Activated CD8-positive, alpha-beta memory T cell treated with anti-CD3 and anti-CD28 coated beads for 4 hours (primary cell): ENCODE data around the gene PEAK1.

ENCODE experiments used
- DNase-seq, 2 donors: peaks; one replicate each; pipeline ENCODE4 v3.0.0-alpha.2; 2020; ENCODE audit warnings: low read depth in 2 of 2

The PEAK1 gene

DNA sequence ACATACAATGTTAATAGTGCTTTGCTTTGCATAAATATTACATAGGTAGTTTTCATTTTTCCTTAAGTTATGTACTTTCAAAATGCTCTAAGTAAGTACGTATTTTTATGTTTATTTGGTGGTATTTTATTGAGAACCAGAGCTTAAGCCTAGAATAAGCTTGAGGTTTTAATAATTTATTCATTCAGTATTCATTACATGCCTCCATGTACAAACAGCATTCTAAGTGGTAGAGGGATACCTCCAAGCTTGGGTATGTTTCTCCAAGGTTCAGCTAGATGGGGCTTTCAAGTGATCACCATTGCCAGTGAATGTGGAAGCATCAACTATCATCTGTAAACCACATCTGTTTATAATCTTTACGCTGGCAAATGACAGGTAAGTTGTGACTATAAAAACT lies 52.3 kb downstream of the PEAK1 start:
- DNase-seq: no peak

DNA sequence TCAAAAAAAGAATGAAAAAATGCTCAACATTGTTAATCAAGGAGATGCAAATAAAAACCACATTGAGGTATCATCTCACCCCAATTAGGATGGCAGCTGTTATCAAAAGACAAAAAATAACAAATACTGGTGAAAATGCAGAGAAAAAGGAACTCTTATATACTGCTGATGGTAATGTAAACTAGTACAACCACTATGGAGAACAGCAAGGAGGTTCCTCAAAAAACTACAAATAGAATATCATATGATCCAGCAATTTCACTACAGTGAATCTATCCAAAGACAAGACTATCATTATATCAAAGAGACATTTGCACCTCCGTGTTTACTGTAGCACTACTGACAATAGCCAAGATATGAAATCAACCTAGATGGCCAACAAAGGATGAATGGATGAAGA lies 58.4 kb downstream of the PEAK1 start:
- no peak for DNase-seq

DNA sequence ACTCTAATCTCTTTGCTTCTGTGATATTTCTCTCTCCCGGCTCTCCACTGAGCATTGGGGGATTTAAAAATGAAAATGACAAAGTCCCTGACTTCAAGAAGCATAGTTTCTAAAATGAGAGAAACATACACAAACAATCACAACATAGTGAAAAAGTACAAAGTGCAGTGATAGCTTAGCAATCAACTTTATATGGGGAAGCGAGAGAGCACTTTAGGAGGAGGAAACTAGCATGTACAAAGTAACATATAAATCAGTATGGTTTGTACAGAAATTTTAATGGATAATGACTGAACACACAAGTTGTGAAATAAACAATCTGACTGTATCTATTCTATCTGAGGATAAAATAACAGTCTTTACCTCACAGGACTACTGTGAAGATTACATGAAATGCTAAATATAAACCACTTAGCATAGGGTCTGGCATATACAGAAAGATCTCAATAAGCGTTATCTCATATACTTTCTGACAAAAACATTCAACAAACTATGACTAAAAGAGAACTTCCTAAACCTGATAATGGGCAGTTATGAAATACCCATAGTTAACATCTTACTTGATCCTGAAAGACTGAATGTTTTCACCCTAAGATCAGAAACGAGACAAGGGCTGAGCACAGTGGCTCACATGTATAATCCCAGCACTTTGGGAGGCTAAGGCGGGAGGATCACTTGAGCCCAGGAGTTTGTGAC lies 61.2 kb downstream of the PEAK1 start:
- no peak for DNase-seq

DNA sequence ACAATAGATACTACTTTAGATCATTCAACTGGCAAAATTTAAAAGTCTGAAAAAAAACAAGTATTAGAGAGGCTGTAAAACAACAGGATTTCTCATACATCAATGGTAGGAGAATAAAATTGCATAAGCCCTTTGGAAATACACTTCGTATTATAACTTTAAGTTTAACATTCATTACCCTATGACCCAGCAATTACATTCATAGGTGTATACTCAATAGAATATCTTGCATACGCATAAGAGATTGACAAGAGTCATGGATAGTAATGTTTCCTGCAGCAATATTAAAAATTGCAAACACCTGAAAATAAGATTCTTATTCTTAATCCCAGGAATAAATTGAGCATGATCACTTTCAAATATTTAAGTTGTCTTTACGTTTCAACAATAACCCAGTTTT lies 63.6 kb downstream of the PEAK1 start:
- no peak for DNase-seq

DNA sequence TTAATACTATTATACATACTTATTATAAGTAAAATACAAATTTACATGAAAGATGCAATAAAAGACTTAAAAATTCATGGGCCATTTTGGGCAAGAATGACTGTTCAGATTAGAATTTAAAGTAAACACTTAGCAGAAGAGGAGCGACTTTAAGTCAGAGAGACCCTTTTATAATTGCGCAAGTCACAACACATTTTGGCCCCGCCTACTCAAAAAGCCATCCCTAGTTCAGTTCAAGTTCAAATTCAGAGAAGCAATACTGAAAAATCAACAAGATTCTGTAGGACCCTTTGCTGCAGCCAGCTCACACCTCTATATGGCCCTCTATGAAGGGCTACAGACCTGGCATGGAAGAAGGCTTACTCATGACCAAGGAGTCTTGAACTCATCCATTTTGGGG lies 64.6 kb downstream of the PEAK1 start:
- no peak for DNase-seq

DNA sequence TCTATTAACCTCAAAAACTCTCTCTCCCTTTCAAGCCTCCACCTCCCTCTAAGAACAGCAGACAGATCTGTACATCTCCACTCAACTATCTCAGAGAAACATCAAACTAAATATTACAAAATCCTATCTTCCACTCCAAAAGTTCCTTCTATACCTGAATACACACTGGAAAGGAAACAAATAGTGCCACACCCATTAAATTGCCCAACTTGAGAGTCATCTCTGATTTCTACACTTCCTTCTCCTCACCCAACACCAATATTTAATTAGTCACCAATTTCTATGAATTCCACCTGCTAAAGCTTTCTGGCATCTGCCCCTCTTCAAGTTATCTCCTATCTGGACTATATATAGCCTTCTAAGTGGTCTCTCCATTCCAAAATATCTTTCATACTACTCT lies 65.8 kb downstream of the PEAK1 start:
- no peak for DNase-seq

DNA sequence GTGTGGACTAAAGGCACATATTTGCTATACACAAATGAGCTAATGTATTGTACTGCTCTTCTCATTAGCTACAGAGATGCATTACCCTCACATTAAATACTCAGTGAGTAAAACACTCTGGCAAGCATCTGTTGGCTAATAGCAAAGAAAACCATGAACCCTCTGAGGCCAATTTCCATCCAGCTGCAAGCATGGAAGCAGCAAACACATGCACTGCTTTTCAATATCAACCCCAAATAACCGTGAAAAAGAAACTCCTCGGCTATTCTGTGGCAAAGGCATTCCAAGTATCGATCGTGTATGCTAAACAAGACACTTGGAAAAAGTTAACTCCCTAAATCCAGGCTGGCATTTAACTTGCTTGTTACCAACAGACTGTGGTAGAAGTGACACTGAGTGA lies 67.0 kb downstream of the PEAK1 start:
- no peak for DNase-seq

DNA sequence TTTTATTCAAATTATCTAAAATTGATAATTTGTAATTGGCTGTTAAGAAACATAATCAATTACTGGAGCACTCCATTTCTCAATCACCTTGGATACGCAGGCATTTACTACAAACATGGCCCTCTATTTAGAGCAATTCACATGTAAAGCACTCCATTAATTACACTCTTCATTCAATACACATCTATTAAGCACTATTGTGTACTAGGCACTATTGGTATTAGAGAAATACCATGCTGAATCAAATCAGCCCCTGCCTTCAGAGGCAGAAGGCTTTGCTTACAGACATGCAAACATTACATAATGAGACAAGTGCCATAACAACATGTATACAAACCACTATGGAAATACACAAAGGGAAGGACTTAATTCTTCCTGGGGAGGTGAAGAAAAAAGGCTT lies 69.1 kb downstream of the PEAK1 start:
- DNase-seq: no peak

DNA sequence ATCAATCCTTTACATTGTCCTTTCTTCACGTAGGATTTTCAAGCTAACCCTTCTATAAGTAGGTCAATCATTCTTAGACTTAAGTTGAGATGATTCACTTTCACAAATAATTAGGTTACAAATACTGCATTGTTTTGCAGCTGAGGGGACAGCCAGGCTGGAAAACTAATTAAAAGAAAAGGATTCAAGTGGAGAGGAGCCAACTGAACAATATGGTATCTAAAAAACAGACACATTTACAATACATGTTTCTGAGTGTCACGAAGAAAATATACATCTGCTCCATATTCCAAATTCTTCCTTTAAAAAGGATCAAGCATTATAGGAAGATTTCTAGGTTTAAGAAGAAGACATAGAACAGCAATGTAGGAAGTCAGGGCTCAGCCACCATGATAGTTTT lies 70.2 kb downstream of the PEAK1 start:
- no peak for DNase-seq

DNA sequence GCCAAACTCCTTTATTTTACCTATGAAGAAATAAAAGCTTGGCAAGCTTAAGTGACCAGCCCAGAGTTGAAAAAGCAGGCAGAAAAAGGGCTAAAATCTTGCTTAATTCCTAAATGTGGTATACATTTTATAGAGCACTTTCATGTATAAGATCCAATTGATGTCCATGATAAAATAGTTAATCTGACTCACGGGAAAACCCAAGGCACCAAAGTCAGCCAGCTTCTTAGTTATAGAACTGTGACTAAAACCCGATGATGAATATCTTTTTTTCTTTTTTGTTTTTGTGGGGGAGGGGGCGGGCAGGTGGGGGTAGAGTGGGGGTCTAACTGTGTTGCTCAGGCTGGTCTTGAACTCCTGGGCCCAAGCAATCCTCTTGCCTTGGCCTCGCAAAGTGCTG lies 71.4 kb downstream of the PEAK1 start:
- DNase-seq: no peak

DNA sequence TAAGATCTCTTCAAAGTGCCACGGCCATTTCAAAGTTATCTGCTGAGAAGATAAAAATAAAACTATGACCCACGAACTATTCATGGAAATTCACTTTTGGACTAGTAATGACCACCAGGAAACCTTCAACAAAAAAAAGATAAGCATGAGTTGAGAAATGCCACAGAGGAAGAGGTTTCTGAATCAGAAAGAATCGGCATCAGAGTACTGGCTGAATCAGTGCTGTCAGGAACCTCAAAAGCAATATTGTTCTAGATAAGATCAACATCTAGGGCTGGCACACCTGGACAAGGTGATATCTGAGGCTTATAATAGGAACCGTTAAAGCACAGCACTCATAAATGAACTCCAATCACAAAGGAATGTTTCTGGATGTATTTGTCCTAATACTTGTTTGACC lies 72.7 kb downstream of the PEAK1 start:
- no peak for DNase-seq

DNA sequence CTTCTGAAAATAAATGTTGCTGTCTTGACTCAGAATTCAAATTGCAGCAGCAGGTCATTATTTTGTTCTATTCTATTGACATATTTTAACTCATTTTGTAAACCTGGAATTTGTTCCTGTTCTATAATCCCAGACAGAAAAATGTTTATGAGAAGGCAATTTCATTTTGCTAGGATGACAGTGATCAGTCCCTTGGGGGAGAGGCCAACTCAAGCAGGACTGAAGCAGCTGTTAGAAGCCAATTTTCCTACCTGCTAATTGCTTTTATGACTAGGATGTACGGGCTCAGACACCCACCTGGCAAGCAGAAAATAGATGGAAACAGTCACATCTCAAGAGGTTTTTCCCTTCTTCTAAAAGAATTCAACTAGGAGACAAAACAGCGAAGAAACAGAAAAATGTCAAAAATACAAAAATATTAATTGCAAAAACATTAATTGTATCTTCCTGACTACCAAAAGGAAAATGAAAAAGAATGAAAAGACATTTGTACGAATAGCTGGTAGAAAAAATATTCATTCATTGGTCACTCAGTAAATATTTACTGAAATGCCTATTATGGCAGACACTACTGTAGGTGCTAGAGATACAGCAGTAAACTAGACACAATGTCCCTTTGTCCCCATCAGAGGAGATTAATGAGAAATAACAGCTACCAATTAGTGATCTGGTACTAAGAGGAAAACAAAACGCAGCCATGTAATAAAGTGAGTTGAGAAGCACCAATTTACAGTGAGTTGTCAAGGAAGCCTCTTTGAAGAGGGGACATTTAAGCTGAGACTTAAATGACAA lies 73.5 kb downstream of the PEAK1 start:
- DNase-seq: no peak

DNA sequence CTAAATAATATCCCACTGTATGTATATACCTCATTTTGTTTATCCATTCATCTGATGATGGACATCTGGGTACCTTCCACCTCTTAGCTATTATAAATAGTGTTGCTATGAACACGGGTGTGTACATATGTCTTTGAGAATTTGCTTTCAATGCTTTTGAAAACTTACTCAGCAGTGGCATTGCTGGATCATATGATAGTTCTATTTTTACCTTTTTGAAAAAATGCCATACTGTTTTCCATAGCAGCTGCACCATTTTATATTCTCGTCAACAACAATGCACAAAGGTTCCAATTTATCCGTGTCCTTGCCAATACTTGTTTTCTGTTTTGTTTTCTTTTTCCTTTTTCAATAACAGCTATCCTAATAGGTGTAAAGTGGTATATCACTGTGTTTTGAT lies 77.1 kb downstream of the PEAK1 start:
- DNase-seq: no peak

DNA sequence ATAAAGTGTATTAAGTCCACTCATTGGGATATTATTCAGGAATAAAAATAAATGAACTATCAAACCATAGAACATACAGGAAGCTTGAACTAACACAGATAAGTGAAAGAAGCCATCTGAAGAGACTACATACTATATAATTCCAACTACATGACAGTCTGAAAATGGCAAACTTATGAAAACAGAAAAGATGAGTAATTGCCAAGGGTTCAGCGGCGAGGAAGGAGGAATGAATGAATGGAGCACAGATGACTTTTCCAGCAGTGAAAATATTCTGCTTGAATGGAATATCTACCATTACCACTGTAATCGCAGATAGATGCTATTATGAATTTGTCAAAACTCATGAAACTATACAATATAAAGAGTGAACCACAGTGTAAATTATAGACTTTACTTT lies 79.7 kb downstream of the PEAK1 start:
- no peak for DNase-seq

DNA sequence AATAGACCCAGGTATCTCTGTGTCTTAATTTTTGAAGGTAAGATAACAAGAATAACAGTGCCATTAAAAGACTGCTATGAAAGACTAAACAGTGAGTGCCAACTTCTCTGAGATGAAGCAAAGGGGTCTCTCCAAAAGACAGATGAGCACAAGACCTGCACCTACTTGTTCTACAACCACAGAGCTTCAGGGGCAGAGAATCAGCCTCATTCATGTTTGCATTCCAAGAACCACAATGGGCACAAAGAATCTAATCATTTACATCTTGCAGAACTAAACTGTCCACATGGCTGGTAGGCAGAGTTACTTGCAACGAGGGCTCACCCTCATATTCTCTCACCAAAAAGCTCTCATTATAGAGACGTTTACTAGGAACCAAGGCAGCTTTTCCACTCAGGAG lies 83.9 kb downstream of the PEAK1 start:
- DNase-seq: no peak

DNA sequence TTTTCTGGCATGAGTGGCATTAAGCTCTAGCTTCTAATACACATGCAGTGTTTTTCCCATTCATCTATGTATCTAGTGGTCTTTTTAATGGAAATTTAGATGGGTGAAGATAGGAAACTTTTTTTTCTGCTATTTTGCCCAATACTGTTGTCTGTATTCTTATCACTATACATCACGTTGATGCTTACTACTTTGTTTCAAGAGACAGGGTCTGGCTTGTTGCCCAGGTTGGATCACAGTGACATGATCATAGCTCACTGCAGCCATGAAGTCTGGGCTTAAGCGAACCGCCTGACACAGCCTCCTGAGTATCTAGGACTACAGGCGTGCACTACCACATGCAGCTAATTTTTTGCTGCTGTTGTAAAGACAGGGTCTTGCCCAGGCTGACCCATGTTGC lies 84.6 kb downstream of the PEAK1 start:
- DNase-seq: no peak

DNA sequence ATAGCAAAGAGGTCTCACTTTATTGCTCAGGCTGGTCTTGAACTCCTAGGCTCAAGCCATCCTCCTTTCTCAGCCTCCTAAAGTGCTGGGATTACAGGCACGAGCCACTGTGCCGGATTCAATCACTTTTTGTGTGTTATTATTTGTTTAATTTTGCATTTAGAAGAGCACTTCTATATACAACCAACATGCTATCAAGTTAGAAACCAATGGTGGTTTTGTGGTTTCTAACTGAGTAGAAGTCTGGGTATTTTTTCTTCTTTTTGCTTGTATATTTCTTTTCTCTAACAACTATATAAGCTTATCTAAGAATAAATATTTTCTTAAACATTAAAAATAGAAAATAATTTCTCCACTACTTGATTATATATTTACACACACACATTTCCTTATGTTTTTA lies 86.7 kb downstream of the PEAK1 start:
- no peak for DNase-seq

DNA sequence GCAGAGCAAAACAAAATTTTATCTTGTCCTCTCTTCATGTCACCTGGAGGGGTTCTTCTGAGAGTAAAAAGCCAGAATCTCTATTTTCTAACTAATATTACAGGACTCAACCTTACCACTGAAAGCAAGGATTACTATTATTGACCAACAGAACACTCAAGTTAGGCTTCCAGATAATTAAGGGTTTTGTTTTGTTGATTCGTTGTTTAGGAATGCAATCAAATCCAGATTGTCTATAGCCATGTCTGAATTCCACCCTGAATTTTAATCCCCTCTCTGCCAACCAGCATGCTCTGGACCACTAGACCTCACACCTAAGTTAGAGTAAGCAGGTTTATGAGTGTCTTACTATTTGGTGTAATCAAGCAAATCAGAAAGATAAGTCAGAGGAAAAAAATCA lies 90.7 kb downstream of the PEAK1 start:
- no peak for DNase-seq

DNA sequence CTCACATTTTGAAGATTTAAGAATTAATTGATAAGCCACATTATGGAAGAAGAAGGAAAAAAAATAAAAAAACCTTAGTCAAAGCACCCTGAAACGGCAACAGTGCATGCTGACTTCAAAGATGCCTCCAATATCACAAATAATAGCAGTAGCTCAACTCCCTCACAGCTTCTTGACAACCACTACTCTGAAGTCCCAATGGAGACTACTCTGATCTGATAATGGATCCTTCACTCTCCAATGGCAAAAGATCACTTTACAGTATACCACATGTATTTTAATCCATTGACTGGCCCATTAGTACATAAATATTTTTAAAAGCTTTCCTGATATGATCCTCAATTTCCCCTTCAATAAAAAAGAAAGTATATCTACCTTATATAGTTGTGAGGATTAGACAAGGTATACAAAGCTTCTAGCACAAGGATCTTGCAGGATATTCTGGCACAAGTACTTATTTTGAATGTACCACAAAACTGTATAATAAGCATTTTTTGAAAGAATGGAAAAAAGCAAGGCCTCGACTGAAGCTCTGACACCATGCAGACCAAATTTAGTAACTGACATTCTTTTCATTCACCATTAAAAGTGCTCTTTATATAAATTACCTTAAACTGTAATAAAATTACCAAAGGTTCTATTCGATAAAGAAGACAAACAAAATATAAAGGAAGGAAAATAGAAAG lies 91.9 kb downstream of the PEAK1 start:
- no peak for DNase-seq

DNA sequence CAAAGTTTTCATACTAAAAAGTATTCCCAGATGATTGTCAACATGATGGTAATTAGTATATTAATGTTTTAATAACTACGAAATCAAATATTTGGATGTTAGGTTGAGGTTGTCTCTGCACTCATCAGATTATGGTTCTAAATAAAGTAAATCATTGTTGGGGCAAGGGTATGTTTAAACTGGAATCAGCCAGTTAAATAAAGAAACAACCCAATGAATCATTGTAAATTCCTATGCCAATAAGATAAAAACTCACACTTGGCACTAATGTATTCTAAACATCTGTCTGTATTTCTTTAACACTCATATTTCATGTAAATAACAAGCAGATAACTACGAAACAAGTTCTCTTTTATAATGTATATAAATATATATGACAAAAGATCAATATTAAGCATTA lies 92.7 kb downstream of the PEAK1 start:
- no peak for DNase-seq

DNA sequence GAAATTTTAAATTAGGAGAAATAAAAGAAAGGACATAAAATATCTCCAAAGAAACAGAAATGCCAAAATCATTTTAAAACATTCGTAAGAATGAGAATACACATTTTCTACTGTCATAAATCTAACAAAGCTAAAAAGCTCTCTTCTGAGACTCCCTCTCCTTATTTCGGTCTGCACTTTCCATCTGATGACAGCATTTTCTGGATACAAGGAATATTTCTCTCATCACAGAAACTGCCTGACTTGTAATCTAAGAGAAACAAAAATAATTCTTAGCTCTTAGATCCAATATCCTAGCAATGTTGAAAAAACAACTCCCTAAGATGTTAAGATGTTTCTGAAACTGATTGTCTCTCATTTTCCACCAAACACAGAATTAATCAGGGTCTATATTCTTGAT lies 93.5 kb downstream of the PEAK1 start:
- no peak for DNase-seq

DNA sequence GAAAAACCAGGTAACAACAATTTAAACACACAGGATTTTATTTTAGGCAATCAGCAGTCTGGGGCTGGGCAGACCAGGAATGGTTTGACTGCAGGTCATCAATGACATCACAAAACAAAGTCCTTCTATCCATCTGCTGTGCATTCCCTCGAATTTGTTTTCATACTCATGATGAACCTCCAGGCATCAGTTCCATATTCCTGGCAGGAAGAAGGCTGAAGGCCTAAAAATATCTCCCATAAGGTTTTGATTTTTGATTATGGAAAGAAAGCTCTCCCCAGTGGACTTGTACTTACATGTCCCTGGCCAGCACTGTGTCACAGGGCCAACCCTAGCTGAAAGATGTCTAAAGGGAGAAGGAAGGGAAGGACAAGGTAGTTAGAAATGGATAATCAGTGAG lies 107.4 kb downstream of the PEAK1 start:
- no peak for DNase-seq
